NCI-H1694 treated with DMSO at 0.1 percent for 48 hours (cell line): ENCODE results near the gene RXRA.

ENCODE experiments used
- DNase-seq: peaks from one replicate; lab custom pipeline; 2025; lab: John Stamatoyannopoulos, UW

Gene RXRA

GRCh38 chr9:134325096-134325812 is 1.0 kb upstream of the RXRA start:
- DNase-seq: no peak

- no peak for DNase-seq
These were observed 708 bp downstream of the RXRA start for GRCh38 chr9:134326724-134327601.

- no peak for DNase-seq
These were observed 1.5 kb downstream of the RXRA start for GRCh38 chr9:134327671-134328231.

- DNase-seq: no peak
These were observed 2.1 kb downstream of the RXRA start for GRCh38 chr9:134328341-134328840.

GRCh38 chr9:134328841-134329575 is 2.8 kb downstream of the RXRA start:
- no peak for DNase-seq

- DNase-seq: no peak
These were observed 3.3 kb downstream of the RXRA start for GRCh38 chr9:134329576-134329855.

GRCh38 chr9:134329886-134330285 is 3.6 kb downstream of the RXRA start:
- no peak for DNase-seq

- no peak for DNase-seq
These were observed 4.3 kb downstream of the RXRA start for GRCh38 chr9:134330590-134330989.

GRCh38 chr9:134331186-134332025 is 5.2 kb downstream of the RXRA start:
- DNase-seq: no peak

- DNase-seq: no peak
These were observed 6.0 kb downstream of the RXRA start for GRCh38 chr9:134332266-134332665.

- no peak for DNase-seq
These were observed 6.6 kb downstream of the RXRA start for GRCh38 chr9:134332841-134333233.

GRCh38 chr9:134333234-134333873 is 7.1 kb downstream of the RXRA start:
- DNase-seq: no peak

- DNase-seq: no peak
These were observed 7.8 kb downstream of the RXRA start for GRCh38 chr9:134333874-134334581.

- no peak for DNase-seq
These were observed 8.8 kb downstream of the RXRA start for GRCh38 chr9:134335061-134335460.

- DNase-seq: no peak
These were observed 9.4 kb downstream of the RXRA start for GRCh38 chr9:134335486-134336220.

GRCh38 chr9:134336228-134336627 is 10.0 kb downstream of the RXRA start:
- no peak for DNase-seq

- DNase-seq: no peak
These were observed 10.7 kb downstream of the RXRA start for GRCh38 chr9:134336924-134337323.

GRCh38 chr9:134337469-134337868 is 11.2 kb downstream of the RXRA start:
- DNase-seq: no peak

- DNase-seq: no peak
These were observed 12.3 kb downstream of the RXRA start for GRCh38 chr9:134338394-134339182.
